Right kidney (tissue), 1 donor: ENCODE results near the gene NABP1.

Experiments
- DNase-seq: peaks from one replicate; pipeline ENCODE4 v3.0.0-alpha.2; 2016

The NABP1 gene

DNA sequence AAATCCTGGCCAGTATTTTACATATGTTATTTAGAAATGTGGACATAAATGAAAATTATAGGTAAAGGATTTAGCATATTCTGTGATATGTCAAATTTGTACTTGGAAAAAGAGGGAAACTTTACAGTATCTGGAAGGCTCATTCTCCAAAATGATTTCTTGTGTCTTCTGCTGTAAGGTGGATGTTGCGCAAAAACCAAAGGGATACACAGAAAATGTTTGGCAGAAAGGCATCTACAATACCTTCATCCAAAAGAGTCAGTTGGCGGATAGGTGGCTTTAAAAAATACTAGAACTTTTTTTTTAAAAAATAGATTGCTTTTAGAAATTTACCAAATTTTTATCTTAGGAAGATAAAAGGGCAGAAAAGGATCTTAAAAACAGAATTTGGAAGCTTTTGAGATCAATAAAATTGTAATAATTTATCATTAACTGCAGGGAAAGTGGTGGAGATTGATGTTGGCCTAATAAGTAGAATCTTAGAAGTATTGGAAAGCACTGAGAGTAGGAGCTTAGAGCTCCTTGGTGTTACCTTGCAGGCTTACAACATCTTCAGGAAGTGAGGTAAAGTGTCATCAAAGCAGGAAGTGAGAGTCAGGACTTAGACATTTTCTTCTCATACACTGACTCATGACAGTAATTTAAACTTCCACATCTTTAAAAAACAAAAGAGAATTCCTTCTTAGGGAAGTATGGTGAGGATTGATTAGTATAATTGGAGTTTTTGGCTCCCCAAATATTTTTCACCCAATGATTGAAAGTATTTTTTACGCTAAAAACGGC, 2.1 kb downstream of the NABP1 start:
- no peak for DNase-seq

DNA sequence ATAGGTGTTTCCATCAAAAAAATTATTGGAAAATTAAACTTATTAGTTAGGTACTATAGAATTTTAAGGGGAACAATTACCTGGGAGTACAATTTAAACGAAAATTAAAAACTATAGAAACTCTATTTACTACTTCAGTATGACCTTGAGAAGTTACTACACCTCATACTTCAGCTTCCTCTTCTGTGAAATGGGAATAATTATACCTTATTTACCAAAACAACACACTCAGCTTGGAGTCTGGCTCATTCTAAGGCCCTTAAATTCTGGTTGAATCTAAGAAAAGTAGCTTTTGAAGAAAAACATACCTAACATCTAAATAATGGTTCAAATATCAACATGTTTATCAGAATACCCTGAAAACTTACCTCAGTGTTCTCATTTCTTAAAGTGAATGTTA, 2.7 kb downstream of the NABP1 start:
- no peak for DNase-seq

DNA sequence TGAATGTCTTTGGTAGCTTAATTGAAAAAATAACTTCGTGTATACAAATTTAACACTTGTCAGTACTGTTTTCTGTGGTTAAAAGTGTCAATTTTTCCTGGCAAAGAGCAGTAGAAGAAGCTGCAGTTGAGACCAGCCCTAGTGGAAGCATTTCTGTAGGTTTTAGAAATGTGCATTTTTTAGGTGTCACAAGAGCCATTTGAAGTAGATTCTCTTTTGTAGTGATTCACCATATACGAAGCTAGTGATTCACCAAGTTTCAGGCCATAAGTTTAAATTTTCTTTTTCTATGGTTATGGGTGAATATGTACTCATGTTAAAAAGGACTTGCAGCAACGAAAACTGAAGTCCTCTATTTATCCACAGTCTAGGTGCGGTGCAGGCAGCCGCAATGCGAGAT, 4.2 kb downstream of the NABP1 start:
- DNase-seq = no peak

DNA sequence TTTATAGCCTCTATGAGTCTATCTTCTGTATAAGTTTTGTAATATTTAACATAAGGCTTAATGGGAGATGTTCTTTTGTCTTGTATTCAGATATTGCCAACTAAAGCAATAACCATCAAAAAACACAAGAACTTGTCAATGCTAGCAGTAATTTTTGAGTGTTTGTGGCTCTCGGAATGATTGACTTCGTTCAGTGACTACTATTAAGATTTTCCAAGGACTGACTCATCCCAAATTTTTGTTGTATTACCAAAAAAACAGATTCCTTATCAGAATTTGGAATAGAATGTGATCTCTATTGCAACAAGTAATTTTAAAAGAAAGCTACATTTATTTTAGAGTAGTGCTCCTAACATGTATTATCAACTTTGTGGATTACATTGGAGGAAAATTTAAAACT, 8.1 kb downstream of the NABP1 start:
- DNase-seq = no peak

DNA sequence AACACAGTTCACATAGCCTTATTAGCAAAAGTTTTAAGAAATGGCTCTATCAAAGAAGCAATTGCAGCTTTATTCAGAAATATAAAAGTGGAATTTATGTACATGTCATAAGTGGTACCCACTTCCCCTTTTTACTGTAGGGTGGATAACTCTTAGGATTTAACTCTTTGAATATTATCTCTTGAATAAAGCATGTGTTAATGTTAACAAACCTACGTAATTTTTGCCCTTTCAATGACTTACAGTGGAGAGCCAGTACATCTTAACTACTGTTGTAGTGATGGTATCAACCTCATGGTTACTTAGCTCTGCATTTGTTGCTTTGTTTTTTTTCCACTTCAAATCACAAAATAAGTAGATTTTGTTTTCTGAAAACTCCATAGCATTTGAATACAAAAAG, 8.8 kb downstream of the NABP1 start:
- DNase-seq = no peak

DNA sequence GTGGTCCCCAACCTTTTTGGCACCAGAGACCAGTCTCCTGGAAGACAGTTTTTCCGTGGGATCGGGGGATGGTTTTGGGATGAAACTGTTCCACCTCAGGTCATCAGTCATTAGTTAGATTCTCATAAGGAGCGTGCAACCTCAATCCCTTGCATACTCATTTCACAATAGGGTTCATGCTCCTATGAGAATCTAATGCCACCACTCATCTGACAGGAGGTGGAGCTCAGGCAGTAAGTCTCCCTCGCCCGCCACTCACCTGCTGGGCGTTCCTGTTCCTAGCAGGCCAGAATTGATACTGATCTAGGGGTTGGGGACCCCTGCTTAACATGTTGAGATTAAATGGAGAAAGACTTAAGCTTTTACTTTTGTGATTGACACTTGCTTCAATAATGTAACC, 9.9 kb downstream of the NABP1 start:
- no peak for DNase-seq

DNA sequence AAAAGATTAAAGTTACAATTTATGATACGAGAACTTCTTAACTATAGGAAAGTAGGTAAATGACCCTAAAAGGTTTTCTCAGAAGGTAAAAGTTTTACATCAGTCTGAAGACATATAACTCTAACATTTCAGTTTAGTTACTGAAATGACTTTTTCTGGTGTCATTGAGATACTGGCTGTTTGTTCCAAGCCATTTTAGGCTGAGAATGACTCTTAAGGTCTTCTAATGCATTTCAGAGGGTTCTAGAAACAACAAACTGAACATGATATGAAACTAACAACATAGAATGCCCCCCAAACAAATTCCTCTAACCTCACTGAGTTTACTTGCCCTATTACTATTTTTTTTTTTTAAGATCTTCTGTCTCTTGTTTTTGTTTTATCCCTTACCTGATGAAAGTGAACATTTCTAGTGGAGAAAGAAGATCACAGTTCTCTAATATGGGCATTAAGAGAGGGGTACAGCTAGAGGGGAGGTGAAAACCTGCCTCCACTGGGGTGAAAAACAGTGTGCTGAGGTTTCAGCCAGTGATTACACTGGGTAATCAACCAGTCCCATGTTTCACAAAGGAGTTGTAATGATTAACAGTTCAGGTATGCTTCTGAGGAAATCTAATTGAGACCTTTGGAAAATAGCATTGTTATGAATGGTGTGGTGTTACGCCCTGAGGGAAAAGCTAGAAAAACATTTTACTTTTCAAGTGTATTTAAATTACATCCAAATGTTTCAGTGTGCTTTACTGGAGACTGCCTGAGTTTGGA, 11.2 kb downstream of the NABP1 start:
- no peak for DNase-seq

DNA sequence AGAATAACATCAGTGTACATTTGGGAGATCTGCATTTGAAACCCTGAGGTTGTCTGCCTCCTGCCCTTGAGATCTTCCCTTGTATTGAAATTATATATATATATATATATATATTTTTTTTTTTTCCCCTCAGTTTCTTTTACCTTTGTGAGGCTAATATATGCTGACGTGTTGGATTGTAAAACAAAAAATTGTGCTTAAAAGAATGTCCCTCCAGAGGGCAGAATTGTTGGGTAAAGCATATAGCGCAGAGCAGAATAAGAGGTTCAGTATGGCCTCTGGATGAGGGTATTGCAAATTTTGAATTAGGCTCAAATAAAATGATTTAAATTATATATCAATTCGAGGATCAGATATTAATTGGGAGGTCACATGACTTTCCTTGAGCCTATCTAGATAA, 12.4 kb downstream of the NABP1 start:
- DNase-seq = no peak

DNA sequence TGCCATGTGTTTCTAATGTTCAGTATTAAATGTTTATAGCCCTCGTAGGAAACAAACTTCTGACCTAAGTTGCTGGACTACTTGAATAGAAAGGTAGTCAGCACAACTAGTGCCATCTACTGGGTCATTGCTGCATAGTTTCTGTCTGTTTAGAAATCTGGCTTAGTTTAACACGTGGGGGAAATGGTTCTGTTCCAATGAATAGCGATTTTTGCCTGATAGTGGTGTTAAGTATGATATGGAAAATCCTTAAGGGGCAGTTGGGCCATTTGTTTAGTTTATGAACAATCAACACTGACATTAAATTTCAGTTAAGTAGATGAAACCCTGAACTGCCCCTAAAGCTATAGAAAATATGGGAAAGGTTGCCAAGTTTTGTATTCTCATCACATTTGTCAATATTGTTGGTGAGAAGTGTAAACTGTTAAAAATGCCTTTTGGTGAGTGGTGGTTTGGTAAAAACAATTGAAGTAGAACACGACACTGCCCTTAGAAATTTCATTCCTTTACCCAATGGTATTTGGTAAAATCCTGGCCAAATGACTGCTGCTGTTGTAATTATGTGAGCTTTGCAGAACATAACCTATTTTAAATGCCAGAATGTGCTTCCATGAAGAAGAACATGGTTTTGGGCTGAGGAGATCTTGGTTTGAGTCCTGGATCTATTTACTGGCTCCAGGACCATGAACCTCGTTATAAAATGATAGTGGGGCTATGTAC, 13.2 kb downstream of the NABP1 start:
- peak; percentile 20 for DNase-seq

DNA sequence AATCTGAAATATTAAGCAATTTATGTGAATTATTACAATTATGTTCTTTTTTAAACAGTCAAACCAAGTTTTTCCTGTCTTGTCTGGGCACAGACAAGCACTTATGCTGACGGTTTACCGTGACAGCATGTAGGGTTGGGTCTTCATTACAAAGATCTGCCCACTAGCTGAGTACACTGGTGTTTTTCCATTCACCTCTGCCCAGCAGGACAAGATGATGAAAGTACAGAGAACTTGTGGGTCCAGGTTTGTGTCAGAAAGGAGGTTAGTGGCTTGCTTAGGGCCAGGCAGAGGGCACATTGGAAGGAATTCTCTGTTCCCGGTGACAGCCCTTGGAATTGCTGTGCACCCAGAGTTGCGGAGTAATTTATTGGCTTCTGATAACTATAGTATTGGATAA, 14.0 kb downstream of the NABP1 start:
- no peak for DNase-seq

DNA sequence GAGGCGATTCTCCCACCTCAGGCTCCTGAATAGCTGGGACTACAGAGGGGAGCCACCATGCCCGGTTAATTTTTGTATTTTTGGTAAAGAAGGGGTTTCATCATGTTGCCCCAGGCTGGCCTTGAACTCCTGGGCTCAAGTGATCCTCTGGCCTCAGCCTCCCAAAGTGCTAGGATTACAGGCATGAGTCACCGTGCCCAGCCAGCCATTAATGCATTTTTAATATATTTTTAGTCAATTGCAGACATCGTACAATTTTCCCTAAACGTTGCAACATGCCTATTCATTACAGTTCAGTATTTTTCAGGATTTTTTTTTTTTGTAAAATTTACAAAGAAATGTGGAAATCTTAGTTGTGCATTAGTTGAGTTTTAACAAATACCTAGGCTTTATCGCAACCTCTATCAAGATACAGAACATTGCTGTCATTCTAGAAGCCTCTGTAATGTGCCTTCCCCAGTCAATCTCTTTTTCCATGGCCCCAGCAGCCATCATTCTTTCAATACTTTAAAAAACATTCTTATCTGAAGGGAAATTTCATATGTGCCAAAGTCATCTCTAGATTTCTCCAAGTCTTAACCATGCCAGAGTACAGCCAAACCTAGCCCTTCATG, 14.7 kb downstream of the NABP1 start:
- no peak for DNase-seq

DNA sequence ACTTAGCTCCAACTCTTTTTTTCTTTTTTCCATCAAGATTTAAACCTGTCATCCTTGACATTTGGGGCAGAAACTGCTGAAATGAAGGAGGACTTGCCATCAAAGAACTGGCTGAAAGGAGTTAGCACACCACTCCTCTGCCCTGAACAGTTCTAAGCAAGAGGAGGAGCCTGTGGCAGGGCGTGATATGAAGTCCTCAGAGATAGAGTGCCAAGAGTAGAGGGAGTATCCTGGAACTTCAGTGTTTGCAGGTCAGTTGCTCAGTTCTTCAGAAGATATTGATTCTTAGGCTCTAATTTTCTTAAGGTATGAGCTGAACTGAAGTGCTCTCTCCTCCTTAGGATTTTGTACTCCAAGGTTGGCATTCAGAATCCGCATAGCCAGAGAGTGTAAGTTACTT, 15.2 kb downstream of the NABP1 start:
- DNase-seq = no peak

DNA sequence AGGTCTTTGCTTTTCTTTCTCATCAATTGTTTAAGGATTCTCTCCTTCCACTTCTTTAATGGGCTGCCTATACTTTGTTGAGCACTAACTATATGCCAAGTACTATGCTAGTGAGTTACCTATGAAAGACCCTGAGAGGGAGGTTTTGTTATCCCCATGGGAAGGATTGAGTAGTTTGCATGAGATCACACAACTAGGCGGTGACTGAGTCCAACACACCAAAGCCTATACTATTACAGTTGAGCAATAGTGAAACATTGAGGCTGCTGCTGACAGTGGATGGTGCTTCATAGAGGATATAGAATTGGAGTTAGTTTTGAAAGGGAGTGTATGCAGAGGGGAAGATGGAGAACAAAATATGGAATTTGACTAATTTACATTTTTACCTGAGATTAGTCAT, 15.8 kb downstream of the NABP1 start:
- no peak for DNase-seq

DNA sequence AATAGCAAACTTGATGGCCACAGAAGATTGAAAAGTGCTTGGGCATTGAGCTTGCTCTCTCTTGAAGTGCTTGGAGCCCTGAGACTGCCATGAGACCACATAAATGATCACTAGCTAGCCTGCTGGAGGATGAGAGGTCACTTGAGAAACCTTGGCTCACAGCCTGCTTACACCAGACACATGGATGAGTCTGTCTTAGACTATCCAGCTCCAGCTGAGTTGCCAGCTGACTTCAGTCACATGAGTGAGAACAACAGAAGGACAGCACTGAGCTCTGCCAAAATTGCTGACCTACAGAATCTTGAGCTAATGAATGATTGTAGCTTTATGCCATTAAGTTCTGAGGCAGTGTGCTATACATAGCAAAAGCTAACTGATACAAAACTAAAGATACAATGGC, 18.1 kb downstream of the NABP1 start:
- no peak for DNase-seq

DNA sequence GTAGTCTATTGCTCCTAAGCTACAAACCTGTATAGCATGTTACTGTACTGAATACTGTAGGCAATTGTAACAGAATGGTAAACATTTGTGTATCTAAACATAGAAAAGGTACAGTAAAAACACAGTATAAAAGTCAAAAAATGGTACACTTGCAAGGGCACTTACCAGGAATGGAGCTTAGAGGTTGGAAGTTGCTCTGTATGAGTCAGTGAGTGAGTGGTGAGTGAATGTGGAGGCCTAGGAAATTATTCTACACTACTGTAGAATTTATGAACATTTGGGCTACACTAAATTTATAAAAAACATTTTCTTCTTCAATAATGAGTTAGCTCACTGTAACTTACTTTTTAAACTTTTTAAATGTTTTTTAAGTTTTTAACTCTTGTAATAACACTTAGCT, 19.0 kb downstream of the NABP1 start:
- no peak for DNase-seq

DNA sequence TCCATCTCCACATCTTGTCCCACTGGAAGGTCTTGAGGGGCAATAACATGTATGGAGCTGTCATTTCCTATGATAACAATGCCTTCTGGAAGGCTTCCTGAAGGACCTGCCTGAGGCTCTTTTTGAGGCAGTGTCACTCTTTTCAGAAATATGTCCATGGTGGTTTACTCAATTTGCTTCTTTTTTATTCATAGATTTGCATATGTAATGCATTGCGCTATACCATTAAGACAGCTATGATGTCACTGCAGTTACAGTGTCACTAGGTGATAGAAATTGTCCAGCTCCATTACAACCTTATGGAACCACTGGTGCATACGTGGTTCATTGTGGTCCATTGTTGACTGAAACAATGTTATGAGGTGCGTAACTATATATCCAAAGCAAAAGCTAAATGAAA, 19.9 kb downstream of the NABP1 start:
- DNase-seq = no peak

DNA sequence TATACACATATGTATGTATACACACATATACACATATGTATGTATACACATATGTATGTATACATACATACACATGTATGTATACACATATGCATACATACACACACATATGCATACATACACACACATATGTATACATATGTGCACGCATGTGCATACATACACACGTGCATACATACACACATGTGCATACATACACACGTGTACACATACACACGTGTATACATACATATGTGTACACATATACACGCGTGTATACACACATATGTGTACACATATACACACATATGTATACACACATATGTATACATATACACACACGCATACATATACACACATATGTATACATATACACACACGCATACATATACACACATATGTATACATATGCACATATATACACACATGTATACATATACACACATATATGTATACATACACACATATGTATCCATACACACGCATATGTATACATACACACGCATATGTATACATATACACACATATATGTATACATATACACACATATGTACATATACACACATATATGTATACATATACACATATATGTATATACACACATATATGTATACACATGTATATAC, 21.5 kb downstream of the NABP1 start:
- no peak for DNase-seq

DNA sequence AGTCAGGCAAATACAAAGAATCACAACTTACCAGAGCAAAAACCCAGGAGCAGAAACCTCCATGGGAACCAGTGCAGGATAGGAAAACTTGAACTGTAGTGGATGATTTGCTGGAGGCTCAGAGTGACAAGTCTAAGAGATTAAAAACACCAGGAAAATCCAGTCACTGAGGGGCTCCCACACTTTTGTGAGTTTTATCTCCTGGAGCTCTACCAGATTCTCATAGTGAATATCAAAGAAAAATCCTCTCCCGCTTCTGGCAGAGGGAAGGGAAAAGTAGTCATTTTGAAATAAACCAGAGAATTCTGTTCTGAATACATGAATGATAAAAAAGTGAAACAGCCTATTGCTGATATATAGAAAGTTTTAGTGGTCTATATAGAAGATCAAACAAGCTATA, 23.1 kb downstream of the NABP1 start:
- DNase-seq = no peak

DNA sequence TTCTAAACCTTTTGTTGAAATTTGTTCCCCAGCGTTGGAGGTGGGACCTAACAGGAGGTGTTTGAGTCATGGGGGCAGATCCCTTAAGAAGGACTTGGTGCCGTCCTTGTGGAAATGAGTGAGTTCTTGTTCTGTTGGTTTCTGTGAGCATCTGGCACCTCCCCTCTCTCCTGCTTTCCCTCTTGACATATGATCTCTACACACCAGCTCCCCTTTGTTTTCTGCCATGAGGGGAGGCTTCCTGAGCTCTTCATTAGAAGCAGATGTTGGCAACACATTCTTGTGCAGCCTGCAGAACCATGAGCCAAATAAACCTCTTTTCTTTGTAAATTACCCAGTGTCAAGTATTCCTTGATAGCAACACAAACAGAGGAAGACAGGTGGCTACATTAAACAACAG, 23.8 kb downstream of the NABP1 start:
- no peak for DNase-seq

DNA sequence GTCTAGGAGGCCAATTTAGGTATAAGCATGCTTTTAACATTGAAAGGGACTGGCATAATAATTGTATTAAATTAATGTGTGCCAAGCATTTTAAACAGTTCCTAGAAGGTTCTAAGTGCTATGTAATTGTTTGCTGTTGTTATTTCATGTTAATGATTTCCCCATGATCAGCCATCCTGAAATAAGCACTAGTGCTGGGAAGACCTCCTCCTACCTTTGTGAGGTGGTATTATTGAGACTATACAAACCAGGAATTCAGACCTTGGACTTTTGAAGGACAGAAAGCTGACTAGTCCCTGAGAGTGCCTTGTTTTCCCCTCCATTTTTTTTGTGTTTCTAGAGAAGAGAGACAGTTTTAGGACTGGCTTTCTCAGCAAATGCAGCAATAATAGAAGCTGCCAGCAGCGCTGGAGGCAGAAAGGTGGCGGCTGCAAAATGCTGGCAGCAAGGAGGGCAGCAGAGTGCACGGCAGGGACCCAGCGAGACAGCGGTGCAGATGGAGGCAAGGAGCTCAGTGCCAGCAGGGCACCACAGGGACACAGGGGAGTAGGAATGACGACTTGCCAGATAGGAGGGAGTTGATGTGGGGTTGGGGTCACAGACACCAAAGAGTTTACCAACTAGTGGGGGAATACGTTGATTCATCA, 25.3 kb downstream of the NABP1 start:
- DNase-seq = peak; percentile 51

DNA sequence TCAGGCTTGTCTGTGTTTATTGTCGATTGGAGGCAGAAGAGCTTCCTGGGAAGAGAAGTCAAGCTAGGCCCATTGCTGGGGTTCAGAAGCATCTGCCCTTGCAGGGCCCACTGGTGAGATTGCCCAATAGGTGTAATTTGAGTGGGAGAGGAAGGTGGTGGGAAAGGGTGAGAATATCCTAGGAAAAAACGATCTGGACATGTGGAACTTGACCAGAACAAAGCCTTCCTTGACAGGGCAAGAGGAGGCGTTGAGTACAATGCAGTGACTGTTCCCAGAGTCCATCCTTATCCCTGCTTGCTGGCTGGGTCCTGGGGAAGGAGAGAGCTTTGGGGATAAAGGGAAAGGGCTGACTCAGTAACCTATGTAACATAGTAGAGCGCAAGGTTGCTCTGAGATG, 27.1 kb downstream of the NABP1 start:
- no peak for DNase-seq

DNA sequence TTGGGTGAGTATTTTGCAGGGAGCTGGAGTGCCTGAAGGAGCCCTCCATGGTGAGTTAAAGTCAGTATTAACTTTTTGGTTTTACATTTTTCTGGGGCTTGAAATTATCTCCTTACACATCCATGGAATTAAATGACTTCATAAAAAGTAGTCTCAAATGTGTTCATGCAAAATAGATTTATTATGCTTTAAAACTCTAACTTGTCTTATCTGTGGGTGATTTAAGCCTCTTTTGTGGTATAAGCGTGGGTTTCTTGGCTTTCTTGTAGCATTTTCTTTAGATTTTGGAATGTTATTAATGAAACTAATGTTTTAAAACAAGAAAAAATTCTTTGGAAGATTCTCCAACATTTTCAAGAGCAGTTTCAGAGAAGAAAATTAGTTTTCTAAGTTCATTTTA, 27.8 kb downstream of the NABP1 start:
- DNase-seq = no peak
